ENCODE data around the gene BLOC1S4. TPM values are rescaled to one million over a fixed set of nuclear protein-coding genes. Genes with fewer than 3 reads are reported as not detected.
"Not testable (repeated sequence)": the region's sequence is repeated elsewhere in the genome, so short reads cannot be mapped to it uniquely, and the experiment has no call there.

Gene BLOC1S4, protein sequence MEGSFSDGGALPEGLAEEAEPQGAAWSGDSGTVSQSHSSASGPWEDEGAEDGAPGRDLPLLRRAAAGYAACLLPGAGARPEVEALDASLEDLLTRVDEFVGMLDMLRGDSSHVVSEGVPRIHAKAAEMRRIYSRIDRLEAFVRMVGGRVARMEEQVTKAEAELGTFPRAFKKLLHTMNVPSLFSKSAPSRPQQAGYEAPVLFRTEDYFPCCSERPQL
- 13.9 and 29.1 TPM in 2 replicates for total RNA-seq (2014; rRNA removed; shearing (Covaris generic); ENCODE audit: low replicate concordance)

DNA sequence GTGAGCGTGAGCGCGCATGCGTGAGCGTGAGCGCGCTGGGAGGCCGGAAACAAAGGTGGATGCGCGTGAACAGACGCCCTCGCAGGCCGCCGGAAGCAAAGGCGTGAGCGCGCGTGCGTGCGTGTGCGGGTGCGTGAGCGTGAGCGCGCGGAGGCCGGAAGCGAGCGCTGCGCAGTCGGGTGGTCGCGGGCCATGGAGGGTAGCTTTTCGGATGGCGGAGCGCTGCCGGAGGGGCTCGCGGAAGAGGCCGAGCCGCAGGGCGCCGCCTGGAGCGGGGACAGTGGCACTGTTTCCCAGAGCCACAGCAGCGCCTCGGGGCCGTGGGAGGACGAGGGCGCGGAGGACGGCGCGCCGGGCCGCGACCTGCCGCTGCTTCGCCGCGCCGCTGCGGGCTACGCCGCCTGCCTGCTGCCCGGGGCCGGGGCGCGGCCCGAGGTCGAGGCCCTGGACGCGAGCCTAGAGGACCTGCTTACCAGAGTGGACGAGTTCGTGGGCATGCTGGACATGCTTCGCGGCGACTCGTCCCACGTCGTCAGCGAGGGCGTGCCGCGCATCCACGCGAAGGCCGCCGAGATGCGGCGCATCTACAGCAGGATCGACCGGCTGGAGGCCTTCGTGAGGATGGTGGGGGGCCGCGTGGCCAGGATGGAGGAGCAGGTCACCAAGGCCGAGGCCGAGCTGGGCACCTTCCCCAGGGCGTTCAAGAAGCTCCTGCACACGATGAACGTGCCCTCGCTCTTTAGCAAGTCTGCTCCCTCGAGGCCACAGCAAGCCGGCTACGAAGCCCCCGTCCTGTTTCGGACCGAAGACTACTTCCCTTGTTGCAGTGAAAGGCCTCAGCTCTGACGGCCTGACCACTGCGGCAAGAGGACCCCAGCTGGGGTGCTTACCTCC is at the start of gene BLOC1S4:
BLOC1S4 (plus strand) TSS at position 157 of the 894 bp plus-strand sequence; CDS start at position 193, 36 bp downstream.
- peak within 1 kb of the TSS; percentile 94 for H3K4me3 ChIP-seq (ENCODE audit: low read length)
- no peaks in the 10 kb centered on the region for H3K27me3 ChIP-seq (ENCODE audit: low read length)
- H3K79me2 ChIP-seq (ENCODE audit: low read length) = peaks cover 14% of the 10 kb centered on the region
- H3K4me2 ChIP-seq (ENCODE audit: low read depth, low read length, poor library complexity, severe bottlenecking) = peak within 1 kb of the TSS; percentile 89
- no peaks in the 10 kb centered on the region for H3K9me3 ChIP-seq (ENCODE audit: low read length)
- peaks cover 8% of the 10 kb centered on the region for H4K20me1 ChIP-seq (ENCODE audit: insufficient read depth, low read depth, low read length)
- peak; percentile 97 for DNase-seq
- no peaks in the 10 kb centered on the region for H3K9me2 ChIP-seq (replicated peaks; ENCODE audit: insufficient read depth, low read length)
- H3K27ac ChIP-seq (ENCODE audit: low read length) = no peak within 1 kb of the TSS
- peak within 1 kb of the TSS; percentile 93 for H2AFZ ChIP-seq (ENCODE audit: low read length)
- H3K36me3 ChIP-seq (ENCODE audit: insufficient read depth, low read length) = no peaks in the 10 kb centered on the region
- peaks cover 29% of the 10 kb centered on the region for H3K4me1 ChIP-seq (ENCODE audit: low read length)
- H3K9ac ChIP-seq (ENCODE audit: low read length) = peak within 1 kb of the TSS; percentile 94

DNA sequence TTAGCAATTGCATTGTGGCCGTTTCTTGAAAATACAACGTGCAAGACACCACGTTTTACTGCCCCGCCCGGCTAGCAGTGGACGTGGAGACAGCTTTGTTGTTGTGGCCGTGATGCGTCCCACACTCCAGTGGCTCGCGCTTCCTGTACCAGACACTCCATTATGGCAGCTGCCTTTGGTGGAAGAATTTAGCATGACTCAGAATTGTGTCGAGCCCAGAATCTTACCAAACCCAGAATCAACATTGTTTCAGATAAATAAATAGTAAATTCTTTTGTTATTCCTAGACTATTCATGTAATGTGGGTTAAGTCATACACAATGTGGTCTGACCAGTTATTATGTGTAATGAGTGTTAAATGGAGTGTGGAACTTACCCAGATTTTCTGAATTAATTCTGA is 47.6 kb upstream of the BLOC1S4 start:
- H3K36me3 ChIP-seq (ENCODE audit: insufficient read depth, low read length) = no peaks in the 10 kb centered on the region
- H3K9me2 ChIP-seq (replicated peaks; ENCODE audit: insufficient read depth, low read length) = no peaks in the 10 kb centered on the region
- H3K27ac ChIP-seq (ENCODE audit: low read length) = no peak overlapping the region
- DNase-seq = no peak
- H3K9me3 ChIP-seq (ENCODE audit: low read length) = no peaks in the 10 kb centered on the region
- no peaks in the 10 kb centered on the region for H4K20me1 ChIP-seq (ENCODE audit: insufficient read depth, low read depth, low read length)
- H3K4me2 ChIP-seq (ENCODE audit: low read depth, low read length, poor library complexity, severe bottlenecking) = no peak overlapping the region
- no peak overlapping the region for H2AFZ ChIP-seq (ENCODE audit: low read length)
- no peaks in the 10 kb centered on the region for H3K4me1 ChIP-seq (ENCODE audit: low read length)
- H3K4me3 ChIP-seq (ENCODE audit: low read length) = no peak overlapping the region
- no peak overlapping the region for H3K9ac ChIP-seq (ENCODE audit: low read length)
- no peaks in the 10 kb centered on the region for H3K27me3 ChIP-seq (ENCODE audit: low read length)
- no peaks in the 10 kb centered on the region for H3K79me2 ChIP-seq (ENCODE audit: low read length)

DNA sequence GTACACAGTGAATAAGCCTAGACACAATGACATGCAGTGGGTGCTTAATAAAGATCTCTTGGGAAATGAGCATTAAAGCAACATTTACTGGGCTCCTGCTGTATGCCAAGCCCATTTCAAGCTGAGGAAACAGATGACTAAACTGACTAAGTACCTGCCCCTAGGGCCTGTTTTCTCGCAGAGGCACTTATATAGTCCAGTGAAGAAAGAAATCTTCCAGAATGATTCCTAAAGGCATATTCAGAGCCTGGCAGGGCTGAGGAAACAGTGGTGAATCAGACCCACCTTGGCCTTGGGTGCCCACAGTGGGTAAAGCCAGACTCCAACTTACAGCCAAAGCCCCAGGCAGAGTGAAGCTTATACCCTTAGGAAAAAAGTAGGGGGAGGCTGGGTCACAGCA is 44.3 kb upstream of the BLOC1S4 start:
- no peaks in the 10 kb centered on the region for H3K27me3 ChIP-seq (ENCODE audit: low read length)
- no peak overlapping the region for H3K4me2 ChIP-seq (ENCODE audit: low read depth, low read length, poor library complexity, severe bottlenecking)
- no peak overlapping the region for H3K9ac ChIP-seq (ENCODE audit: low read length)
- no peaks in the 10 kb centered on the region for H3K9me3 ChIP-seq (ENCODE audit: low read length)
- H3K9me2 ChIP-seq (replicated peaks; ENCODE audit: insufficient read depth, low read length) = no peaks in the 10 kb centered on the region
- no peak overlapping the region for H2AFZ ChIP-seq (ENCODE audit: low read length)
- no peaks in the 10 kb centered on the region for H3K4me1 ChIP-seq (ENCODE audit: low read length)
- no peak overlapping the region for H3K4me3 ChIP-seq (ENCODE audit: low read length)
- no peak for DNase-seq
- H3K36me3 ChIP-seq (ENCODE audit: insufficient read depth, low read length) = no peaks in the 10 kb centered on the region
- no peaks in the 10 kb centered on the region for H3K79me2 ChIP-seq (ENCODE audit: low read length)
- H3K27ac ChIP-seq (ENCODE audit: low read length) = no peak overlapping the region
- H4K20me1 ChIP-seq (ENCODE audit: insufficient read depth, low read depth, low read length) = no peaks in the 10 kb centered on the region

DNA sequence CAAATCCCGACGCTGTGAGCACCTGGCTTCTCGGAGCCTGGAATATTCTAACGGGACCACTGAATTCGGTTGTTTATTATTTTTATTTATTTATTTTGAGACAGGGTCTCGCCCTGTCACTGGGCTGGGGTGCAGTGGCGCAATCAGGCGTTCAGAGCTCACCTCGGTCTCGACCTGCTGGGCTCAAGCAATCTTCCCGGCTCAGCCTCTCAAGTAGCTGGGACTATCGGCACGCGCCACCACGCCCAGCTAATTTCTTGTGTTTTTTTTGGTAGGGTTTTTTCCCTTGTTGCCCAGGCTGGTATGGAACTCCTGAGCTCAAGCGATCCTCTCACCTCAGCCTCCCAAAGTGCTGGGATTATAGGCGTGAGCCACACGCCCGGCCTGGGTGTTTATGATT is 43.8 kb upstream of the BLOC1S4 start:
- Histone ChIP-seq H3K4me1 (ENCODE audit: low read length) (no peaks in the 10 kb centered on the region), H3K4me2 (ENCODE audit: low read depth, low read length, poor library complexity, severe bottlenecking) (no peak overlapping the region), H3K9me3 (ENCODE audit: low read length) (no peaks in the 10 kb centered on the region), H2AFZ (ENCODE audit: low read length) (no peak overlapping the region), H3K9me2 (replicated peaks; ENCODE audit: insufficient read depth, low read length) (no peaks in the 10 kb centered on the region), H3K9ac (ENCODE audit: low read length) (no peak overlapping the region), H3K27me3 (ENCODE audit: low read length) (no peaks in the 10 kb centered on the region), H3K27ac (ENCODE audit: low read length) (no peak overlapping the region), H3K4me3 (ENCODE audit: low read length) (no peak overlapping the region), H4K20me1 (ENCODE audit: insufficient read depth, low read depth, low read length) (no peaks in the 10 kb centered on the region), H3K36me3 (ENCODE audit: insufficient read depth, low read length) (no peaks in the 10 kb centered on the region), H3K79me2 (ENCODE audit: low read length) (no peaks in the 10 kb centered on the region)
- no peak for DNase-seq

DNA sequence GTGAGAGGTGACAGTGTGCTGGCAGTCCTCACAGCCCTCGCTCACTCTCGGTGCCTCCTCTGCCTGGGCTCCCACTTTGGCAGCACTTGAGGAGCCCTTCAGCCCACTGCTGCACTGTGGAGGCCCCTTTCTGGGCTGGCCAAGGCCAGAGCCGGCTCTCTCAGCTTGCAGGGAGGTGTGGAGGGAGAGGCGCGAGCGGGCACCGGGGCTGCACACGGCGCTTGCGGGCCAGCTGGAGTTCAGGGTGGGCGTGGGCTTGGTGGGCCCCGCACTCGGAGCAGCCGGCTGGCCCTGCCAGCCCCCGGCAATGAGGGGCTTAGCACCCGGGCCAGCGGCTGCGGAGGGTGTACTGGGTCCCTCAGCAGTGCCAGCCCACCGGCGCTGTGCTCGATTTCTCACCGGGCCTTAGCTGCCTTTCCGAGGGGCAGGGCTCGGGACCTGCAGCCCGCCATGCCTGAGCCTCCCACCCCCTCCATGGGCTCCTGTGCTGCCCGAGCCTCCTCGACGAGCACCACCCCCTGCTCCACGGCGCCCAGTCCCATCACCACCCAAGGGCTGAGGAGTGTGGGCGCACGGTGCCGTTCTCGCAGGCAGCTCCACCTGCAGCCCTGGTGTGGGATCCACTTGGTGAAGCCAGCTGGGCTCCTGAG is 43.3 kb upstream of the BLOC1S4 start:
- not testable (repeated sequence) for H3K79me2 ChIP-seq (ENCODE audit: low read length); H3K9me3 ChIP-seq (ENCODE audit: low read length); H3K36me3 ChIP-seq (ENCODE audit: insufficient read depth, low read length); DNase-seq; H3K4me1 ChIP-seq (ENCODE audit: low read length); H3K4me3 ChIP-seq (ENCODE audit: low read length); H3K9me2 ChIP-seq (replicated peaks; ENCODE audit: insufficient read depth, low read length); H3K27me3 ChIP-seq (ENCODE audit: low read length); H2AFZ ChIP-seq (ENCODE audit: low read length); H3K4me2 ChIP-seq (ENCODE audit: low read depth, low read length, poor library complexity, severe bottlenecking); H3K9ac ChIP-seq (ENCODE audit: low read length); H3K27ac ChIP-seq (ENCODE audit: low read length); H4K20me1 ChIP-seq (ENCODE audit: insufficient read depth, low read depth, low read length)

DNA sequence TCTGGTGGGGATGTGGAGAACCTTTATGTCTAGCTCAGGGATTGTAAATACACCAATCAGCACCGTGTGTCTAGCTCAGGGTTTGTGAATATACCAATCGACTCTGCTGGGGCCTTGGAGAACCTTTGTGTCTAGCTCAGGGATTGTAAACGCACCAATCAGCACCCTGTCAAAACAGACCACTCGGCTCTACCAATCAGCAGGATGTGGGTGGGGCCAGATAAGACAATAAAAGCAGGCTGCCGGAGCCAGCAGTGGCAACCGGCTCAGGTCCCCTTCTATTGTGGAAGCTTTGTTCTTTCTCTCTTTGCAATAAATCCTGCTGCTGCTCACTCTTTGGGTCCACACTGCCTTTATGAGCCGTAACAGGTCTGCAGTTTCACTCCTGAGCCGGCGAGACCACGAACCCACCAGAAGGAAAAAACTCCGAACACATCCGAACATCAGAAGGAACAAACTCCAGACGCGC is 42.7 kb upstream of the BLOC1S4 start:
- not testable (repeated sequence) for H3K9ac ChIP-seq (ENCODE audit: low read length); H3K4me2 ChIP-seq (ENCODE audit: low read depth, low read length, poor library complexity, severe bottlenecking); H3K36me3 ChIP-seq (ENCODE audit: insufficient read depth, low read length); H3K27ac ChIP-seq (ENCODE audit: low read length); H3K9me3 ChIP-seq (ENCODE audit: low read length); DNase-seq; H3K79me2 ChIP-seq (ENCODE audit: low read length); H4K20me1 ChIP-seq (ENCODE audit: insufficient read depth, low read depth, low read length); H3K4me3 ChIP-seq (ENCODE audit: low read length); H3K4me1 ChIP-seq (ENCODE audit: low read length); H3K27me3 ChIP-seq (ENCODE audit: low read length); H2AFZ ChIP-seq (ENCODE audit: low read length); H3K9me2 ChIP-seq (replicated peaks; ENCODE audit: insufficient read depth, low read length)

DNA sequence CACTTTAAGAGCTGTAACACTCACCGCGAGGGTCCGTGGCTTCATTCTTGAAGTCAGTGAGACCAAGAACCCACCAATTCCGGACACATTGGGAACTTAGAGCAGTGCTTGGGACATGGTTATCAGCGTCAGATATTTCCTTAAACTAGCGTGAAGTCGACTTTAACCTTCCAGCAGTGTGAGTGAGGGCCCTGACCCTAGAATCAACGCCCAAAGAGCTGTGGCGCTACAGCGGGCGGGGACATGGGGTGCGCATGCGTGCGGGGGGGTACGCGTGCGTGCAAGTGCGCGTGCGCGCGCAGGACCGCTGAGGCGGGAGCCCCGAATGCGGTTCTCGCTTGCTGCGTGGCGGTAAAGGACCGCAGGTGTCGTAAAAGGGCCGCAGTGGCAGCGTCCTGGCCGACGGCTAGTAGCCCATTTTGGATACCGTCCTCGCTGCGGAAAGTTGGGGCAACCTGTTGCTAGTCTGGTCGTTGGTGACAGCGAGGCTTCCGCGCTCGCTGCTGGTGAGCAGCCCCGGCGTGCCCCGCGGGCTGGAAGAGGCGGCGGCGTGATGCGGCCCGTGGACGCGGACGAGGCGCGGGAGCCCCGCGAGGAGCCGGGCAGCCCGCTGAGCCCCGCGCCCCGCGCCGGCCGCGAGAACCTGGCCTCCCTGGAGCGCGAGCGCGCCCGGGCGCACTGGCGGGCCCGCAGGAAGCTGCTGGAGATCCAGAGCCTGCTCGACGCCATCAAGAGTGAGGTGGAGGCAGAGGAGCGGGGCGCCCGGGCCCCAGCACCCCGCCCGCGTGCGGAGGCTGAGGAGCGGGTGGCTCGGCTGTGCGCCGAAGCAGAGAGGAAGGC is 42.1 kb upstream of the BLOC1S4 start:
- no peak for DNase-seq
- H3K79me2 ChIP-seq (ENCODE audit: low read length) = no peaks in the 10 kb centered on the region
- no peaks in the 10 kb centered on the region for H3K9me3 ChIP-seq (ENCODE audit: low read length)

More for the DNA sequence above, 42.1 kb upstream of the BLOC1S4 start:
- no peak overlapping the region for H2AFZ ChIP-seq (ENCODE audit: low read length)
- H3K4me2 ChIP-seq (ENCODE audit: low read depth, low read length, poor library complexity, severe bottlenecking) = no peak overlapping the region
- H3K9me2 ChIP-seq (replicated peaks; ENCODE audit: insufficient read depth, low read length) = no peaks in the 10 kb centered on the region
- no peaks in the 10 kb centered on the region for H4K20me1 ChIP-seq (ENCODE audit: insufficient read depth, low read depth, low read length)
- H3K27me3 ChIP-seq (ENCODE audit: low read length) = no peaks in the 10 kb centered on the region
- H3K9ac ChIP-seq (ENCODE audit: low read length) = no peak overlapping the region
- no peak overlapping the region for H3K27ac ChIP-seq (ENCODE audit: low read length)
- no peaks in the 10 kb centered on the region for H3K4me1 ChIP-seq (ENCODE audit: low read length)
- H3K4me3 ChIP-seq (ENCODE audit: low read length) = no peak overlapping the region
- H3K36me3 ChIP-seq (ENCODE audit: insufficient read depth, low read length) = no peaks in the 10 kb centered on the region

All from Karpas-422 (cell line).